LNCaP clone FGC (cell line): ENCODE measurements around the gene PDPN.

Experiments
- DNase-seq: peaks from one replicate; pipeline ENCODE4 v3.0.0-alpha.2; 2011; ENCODE audit warnings: low read depth
- H3K4me3 ChIP-seq: 2 replicates; pipeline ENCODE4 v1.5.1; 2011; ENCODE audit warnings: mild to moderate bottlenecking, low read depth, low read length, control low read depth
- TF ChIP-seq, protein P1 (sequence below): IDR thresholded peaks from 2 replicates; pipeline ENCODE4 v1.5.1; 2012; ENCODE audit warnings: mild to moderate bottlenecking; ENCODE audit not compliant: control insufficient read depth, insufficient read depth; ENCODE audit errors: extremely low read depth

PDPN gene

GRCh38 chr1:13583966-13584791 is 547 bp downstream of the PDPN start:
- H3K4me3 ChIP-seq = no peak overlapping the region
- DNase-seq = no peak
- TF ChIP-seq, protein P1, sequence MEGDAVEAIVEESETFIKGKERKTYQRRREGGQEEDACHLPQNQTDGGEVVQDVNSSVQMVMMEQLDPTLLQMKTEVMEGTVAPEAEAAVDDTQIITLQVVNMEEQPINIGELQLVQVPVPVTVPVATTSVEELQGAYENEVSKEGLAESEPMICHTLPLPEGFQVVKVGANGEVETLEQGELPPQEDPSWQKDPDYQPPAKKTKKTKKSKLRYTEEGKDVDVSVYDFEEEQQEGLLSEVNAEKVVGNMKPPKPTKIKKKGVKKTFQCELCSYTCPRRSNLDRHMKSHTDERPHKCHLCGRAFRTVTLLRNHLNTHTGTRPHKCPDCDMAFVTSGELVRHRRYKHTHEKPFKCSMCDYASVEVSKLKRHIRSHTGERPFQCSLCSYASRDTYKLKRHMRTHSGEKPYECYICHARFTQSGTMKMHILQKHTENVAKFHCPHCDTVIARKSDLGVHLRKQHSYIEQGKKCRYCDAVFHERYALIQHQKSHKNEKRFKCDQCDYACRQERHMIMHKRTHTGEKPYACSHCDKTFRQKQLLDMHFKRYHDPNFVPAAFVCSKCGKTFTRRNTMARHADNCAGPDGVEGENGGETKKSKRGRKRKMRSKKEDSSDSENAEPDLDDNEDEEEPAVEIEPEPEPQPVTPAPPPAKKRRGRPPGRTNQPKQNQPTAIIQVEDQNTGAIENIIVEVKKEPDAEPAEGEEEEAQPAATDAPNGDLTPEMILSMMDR = no peak

GRCh38 chr1:13584876-13585611 is 1.4 kb downstream of the PDPN start:
- H3K4me3 ChIP-seq = no peak overlapping the region
- DNase-seq = no peak
- TF ChIP-seq, protein P1 = no peak

DNA sequence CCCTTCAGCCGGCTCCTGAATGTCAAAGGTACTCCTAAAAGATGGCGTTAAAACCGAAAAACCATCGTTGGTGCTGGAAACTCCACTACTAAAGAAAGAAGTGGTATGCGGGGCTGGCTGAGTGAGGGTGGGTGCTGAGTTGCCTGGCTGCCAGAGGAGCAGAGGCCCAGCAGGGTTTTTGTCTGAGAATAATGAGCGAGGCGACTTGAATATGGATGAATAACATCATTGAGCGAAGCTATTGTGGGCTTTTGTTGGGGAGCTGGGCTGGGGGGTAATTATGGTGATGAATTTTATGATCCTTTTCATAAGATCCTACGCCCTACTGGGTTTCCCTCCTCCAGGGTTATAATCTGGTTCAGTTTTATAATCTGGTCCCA is 2.0 kb downstream of the PDPN start:
- TF ChIP-seq, protein P1 = no peak
- H3K4me3 ChIP-seq = no peak overlapping the region
- DNase-seq = no peak

DNA sequence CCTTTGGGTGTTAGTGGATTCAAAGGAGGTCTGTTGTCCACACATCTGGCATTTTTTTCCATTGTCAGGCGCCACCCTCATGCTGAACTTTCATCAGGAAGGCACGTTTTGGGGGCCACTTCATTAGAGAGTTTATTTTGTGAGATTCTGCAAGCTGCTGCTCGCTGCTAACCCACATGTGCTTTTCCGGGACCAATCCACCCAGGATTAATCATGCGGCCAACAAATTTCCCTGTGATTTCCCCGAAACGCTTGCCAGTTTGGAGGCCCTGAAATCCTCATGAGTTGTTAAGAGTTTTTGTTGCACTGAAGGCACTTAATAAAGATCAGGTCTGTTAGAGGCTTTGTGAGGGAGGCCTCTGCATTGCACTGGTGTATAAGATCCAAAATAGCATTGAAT is 2.4 kb downstream of the PDPN start:
- no peak for DNase-seq
- H3K4me3 ChIP-seq = no peak overlapping the region
- TF ChIP-seq, protein P1 = no peak

DNA sequence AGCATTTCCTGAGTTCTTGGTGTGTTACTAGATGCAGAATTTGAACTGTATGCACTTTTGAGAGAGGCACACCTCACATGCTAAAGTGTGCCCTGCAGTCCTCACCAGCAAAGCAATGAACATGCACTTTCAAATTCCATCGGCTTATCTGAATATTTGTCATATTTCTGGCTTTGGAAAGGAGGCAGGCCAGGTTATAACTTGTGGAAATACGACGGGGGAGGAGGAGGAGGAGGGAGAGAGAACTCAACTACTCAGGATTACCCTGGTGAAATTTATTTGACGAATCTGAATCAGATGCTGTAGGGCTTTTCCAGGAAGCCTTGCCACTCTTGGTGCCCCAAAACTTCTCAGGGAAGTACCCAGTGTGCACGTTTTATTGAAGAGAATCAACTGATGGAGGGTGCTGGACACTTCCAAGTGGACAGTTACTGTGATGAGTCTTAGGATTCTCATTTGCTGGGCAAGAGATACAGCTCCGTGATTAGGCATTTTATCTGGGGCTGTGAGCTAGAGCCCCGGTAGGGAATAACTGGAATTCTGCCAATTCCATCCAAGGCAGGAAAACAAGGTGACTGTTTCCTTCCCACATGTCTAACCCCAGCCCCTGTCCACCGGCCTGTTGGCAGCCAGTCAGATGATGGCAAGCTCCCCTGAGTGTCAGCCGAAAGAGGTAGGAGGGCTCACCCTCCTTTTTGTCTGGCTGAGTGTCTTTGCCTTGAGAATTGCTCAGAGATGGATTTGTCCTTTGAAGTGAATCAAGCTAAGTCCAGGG is 3.8 kb downstream of the PDPN start:
- no peak for DNase-seq
- H3K4me3 ChIP-seq = no peak overlapping the region
- TF ChIP-seq, protein P1 = no peak

- no peak for DNase-seq
- TF ChIP-seq, protein P1 = no peak
- no peak overlapping the region for H3K4me3 ChIP-seq
Observed at GRCh38 chr1:13588946-13589796, 5.5 kb downstream of the PDPN start.
